Peyer's patch (tissue), 4 donors: Measurements from ENCODE around the gene UGT1A3. TPM values are rescaled to one million over a fixed set of nuclear protein-coding genes. Genes with fewer than 3 reads are reported as not detected.

Experiments
- DNase-seq, 3 donors: peaks; one replicate each; pipeline ENCODE4 v3.0.0-alpha.2; 2017 to 2019
- H3K27ac ChIP-seq, 4 donors: fragments of 200-600 bp; sonication (generic); one replicate each; pipeline ENCODE4 v1.5.1; 2016 to 2019
- H3K27me3 ChIP-seq, 2 donors: fragments of 200-600 bp; sonication (generic); one replicate each; pipeline ENCODE4 v1.5.1; 2019
- H3K36me3 ChIP-seq, 3 donors: fragments of 200-600 bp; sonication (generic); one replicate each; pipeline ENCODE4 v1.5.1; 2016 to 2019
- H3K4me1 ChIP-seq, 4 donors: fragments of 200-600 bp; sonication (generic); one replicate each; pipeline ENCODE4 v1.5.1; 2016 to 2019
- H3K4me3 ChIP-seq, 4 donors: fragments of 200-600 bp; sonication (generic); 1 replicate in 3 of 4; 2 replicates in 1 of 4; pipeline ENCODE4 v1.5.1; 2016 to 2019; ENCODE audit warnings: mild to moderate bottlenecking in 1 of 4
- H3K9me3 ChIP-seq, 4 donors: fragments of 200-600 bp; sonication (generic); one replicate each; pipeline ENCODE4 v1.5.1; 2016 to 2019; ENCODE audit warnings: mild to moderate bottlenecking in 1 of 4
- POLR2A ChIP-seq, 2 donors: fragments of 450-650 bp; IDR thresholded peaks; one replicate each; pipeline ENCODE4 v1.5.1; 2017; ENCODE audit warnings: antibody characterized with exemption in 2 of 2, mild to moderate bottlenecking in 2 of 2, moderate library complexity in 2 of 2
- total RNA-seq, 4 donors: library from RNA; depleted of rRNA; stranded (reverse); fragments of >200 nt; gene quantifications; one replicate each; pipeline ENCODE4 v1.1.0, GENCODE V29; 2016
- TF ChIP-seq, protein P1 (sequence below), 6 experiments: fragments of 450-650 bp in 4 of 6; fragments of 200-600 bp in 2 of 6; sonication (generic) in 1 of 6; IDR thresholded peaks; one replicate each; pipeline ENCODE4 v1.5.1; 2017 to 2019; ENCODE audit warnings: antibody characterized with exemption in 6 of 6, mild to moderate bottlenecking in 3 of 6, moderate library complexity in 1 of 6

UGT1A3 gene
- total RNA-seq, 4 donors from 2014 or later, result 5.8 to 21.7 (median 6.3) TPM; not detected in 1

DNA sequence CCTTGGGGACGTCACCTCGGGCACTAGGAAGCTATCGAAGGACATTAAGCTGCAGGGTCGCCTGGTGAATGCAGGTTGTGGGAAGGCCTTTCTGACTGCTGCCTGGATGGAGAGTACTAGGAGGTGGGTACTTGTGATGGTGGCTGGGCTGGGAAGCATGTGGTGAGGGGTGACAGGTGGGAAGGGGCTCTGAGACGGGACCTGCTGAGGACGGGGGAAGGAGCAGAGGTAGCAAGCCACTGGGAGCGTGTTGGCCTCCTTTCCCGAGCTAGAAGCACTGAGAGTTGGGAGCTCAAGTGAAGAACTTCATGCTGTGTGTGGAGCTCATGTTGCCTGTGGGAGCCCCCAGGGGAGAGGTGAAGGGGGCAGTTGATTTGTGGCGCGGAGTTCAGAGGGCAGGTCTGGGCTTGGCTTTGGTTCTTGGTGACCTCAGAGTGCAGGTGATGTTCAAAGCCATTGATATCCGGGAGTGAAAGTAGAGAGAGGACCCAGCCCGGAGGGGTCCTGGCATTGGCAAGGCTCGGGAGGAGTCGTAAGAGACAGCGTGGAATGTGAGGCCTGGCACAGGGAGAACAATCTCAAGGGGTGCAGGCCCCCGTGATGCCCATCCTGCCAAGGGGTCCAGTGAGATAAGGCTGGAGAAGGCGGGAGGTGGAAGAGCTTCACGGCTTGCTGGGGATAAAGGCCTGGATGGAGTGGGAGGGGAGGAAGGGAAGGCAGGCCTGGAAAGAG lies 62.5 kb downstream of the UGT1A3 start:
- no peaks in the 10 kb centered on the region for H3K9me3 ChIP-seq
- TF ChIP-seq, protein P1, sequence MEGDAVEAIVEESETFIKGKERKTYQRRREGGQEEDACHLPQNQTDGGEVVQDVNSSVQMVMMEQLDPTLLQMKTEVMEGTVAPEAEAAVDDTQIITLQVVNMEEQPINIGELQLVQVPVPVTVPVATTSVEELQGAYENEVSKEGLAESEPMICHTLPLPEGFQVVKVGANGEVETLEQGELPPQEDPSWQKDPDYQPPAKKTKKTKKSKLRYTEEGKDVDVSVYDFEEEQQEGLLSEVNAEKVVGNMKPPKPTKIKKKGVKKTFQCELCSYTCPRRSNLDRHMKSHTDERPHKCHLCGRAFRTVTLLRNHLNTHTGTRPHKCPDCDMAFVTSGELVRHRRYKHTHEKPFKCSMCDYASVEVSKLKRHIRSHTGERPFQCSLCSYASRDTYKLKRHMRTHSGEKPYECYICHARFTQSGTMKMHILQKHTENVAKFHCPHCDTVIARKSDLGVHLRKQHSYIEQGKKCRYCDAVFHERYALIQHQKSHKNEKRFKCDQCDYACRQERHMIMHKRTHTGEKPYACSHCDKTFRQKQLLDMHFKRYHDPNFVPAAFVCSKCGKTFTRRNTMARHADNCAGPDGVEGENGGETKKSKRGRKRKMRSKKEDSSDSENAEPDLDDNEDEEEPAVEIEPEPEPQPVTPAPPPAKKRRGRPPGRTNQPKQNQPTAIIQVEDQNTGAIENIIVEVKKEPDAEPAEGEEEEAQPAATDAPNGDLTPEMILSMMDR (IDR thresholded peaks at IDR 0.05), result no peak
- TF ChIP-seq POLR2A (IDR thresholded peaks at IDR 0.05), result no peak

DNA sequence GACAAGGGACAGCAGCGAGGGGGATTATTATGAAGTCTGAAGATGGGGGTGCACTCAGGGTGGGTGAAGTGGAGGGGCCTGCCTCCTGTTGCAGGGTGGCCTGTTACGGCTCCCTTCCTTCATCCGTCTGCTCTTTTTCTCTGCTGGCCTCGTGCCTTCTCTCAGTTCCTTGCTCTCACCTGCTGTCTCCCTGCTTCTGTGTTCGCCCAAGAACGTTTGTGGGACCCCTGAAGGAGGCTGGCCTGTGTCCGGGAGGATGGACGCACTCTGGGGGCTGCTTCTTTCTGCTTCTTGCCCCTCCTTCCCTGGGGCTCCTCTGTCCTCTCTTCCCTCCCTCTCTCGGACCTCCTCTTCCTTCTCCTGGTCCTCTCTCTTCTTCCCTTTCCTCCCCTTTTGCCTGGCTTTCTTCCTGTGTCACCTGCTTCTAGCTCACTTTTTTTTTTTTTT lies 63.1 kb downstream of the UGT1A3 start:
- H3K4me3 ChIP-seq, result no peak overlapping the region
- no peaks in the 10 kb centered on the region for H3K4me1 ChIP-seq
- no peaks in the 10 kb centered on the region for H3K36me3 ChIP-seq
- no peaks in the 10 kb centered on the region for H3K27me3 ChIP-seq
- TF ChIP-seq, protein P1 (IDR thresholded peaks at IDR 0.05), result no peak
- no peak for TF ChIP-seq POLR2A (IDR thresholded peaks at IDR 0.05)
- no peaks in the 10 kb centered on the region for H3K9me3 ChIP-seq
- DNase-seq, result no peak
- no peak overlapping the region for H3K27ac ChIP-seq

More for the DNA sequence above, 62.5 kb downstream of the UGT1A3 start:
- no peaks in the 10 kb centered on the region for H3K36me3 ChIP-seq
- H3K4me1 ChIP-seq, result no peaks in the 10 kb centered on the region
- no peak overlapping the region for H3K27ac ChIP-seq
- no peak for DNase-seq
- H3K4me3 ChIP-seq, result no peak overlapping the region
- no peaks in the 10 kb centered on the region for H3K27me3 ChIP-seq

DNA sequence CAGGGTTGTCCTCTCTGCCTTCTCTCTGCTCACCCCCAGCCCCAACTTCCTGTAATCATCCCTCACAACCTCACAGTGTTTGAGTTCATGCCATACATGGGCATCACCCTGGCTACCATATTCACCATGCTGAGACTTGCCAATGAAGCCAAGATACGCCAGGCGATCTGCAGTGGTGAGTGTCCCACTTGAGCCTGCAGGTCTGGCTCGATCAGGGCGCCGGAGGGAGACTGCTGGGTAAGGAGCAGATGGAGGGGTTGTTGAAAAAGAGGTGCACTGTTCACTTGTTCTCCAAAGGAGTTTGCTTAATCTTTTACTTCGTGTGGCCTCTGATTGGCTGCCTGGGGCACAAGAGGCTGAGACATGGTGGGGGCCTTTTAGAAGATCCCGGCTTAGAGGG lies 63.9 kb downstream of the UGT1A3 start:
- no peak for DNase-seq
- Histone ChIP-seq H3K27ac (no peak overlapping the region), H3K27me3 (no peaks in the 10 kb centered on the region), H3K4me3 (no peak overlapping the region), H3K9me3 (no peaks in the 10 kb centered on the region), H3K4me1 (no peaks in the 10 kb centered on the region), H3K36me3 (no peaks in the 10 kb centered on the region)
- TF ChIP-seq, protein P1 (IDR thresholded peaks at IDR 0.05), result no peak
- no peak for TF ChIP-seq POLR2A (IDR thresholded peaks at IDR 0.05)

DNA sequence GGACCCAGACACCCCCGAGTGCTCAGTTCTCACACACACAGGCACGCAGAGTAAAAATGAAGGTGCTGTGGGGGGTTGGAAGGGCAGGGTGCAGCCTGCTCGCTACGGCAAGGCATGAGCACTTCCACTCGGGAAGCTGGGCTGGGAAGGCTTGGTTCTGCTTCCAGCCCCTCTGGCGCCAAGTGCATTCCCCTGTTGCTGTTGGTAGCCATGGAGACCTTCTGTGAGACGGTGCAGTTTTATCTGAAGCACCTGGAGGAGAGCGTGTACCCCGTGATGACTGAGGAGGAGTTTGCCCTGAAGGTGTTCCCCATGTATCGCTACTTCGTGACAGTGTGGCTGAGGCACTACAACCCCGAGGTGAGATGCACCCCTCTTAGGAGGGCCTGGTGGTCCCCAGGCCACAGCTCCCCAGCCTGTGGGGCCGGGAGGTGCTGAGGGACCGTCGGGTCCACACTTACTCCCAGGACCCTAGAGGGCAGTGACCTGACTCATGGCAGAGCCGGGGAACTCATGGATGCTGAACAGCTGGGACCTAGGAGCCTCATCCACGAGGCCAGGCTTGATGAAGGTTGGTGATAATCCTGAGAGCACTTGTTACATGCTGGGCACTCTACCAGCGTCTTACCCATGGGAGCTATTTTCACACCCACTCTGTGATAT lies 64.8 kb downstream of the UGT1A3 start:
- Histone ChIP-seq H3K9me3 (no peaks in the 10 kb centered on the region), H3K27ac (no peak overlapping the region), H3K27me3 (no peaks in the 10 kb centered on the region), H3K36me3 (no peaks in the 10 kb centered on the region), H3K4me1 (no peaks in the 10 kb centered on the region), H3K4me3 (no peak overlapping the region)
- DNase-seq, result no peak
- TF ChIP-seq POLR2A (IDR thresholded peaks at IDR 0.05), result no peak
- TF ChIP-seq, protein P1 (IDR thresholded peaks at IDR 0.05), result no peak

DNA sequence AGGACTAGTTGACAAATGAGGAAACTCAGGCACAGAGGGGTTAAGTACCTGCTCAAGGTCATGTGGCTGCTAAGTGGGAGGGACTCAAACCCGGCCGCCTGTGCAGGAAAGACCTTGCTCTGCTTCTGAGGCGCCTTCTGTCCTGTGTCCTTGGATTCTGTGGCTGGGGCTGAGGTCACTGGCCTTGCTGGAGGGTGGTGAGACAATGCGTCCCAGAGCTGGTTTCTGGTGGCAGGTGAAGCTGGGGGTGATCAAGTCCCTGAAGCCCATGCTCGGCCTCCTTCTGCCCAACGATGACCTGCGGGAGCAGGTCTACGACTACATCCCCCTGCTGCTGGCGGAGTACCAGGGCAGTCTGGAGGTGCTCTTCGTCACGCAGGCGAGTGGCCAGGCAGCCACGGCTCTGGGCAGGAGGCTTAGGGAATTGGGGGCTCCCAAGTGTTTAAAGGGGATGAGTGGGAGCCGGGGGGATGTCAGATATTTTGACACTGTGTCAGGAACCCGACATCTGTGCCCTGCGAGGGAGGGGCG lies 65.4 kb downstream of the UGT1A3 start:
- no peaks in the 10 kb centered on the region for H3K4me1 ChIP-seq
- H3K36me3 ChIP-seq, result no peaks in the 10 kb centered on the region
- no peaks in the 10 kb centered on the region for H3K9me3 ChIP-seq
- TF ChIP-seq POLR2A (IDR thresholded peaks at IDR 0.05), result no peak
- TF ChIP-seq, protein P1 (IDR thresholded peaks at IDR 0.05), result no peak
- H3K27ac ChIP-seq, result no peak overlapping the region
- DNase-seq, result no peak
- no peak overlapping the region for H3K4me3 ChIP-seq
- no peaks in the 10 kb centered on the region for H3K27me3 ChIP-seq
